HG02571 (cell line): ENCODE data around the gene CYGB.
"Not testable (repeated sequence)": the region's sequence is repeated elsewhere in the genome, so short reads cannot be mapped to it uniquely, and the experiment has no call there.

Source experiments
- ATAC-seq: cut with Tn5 transposase; IDR thresholded peaks from one replicate; pipeline ENCODE4 v1.9.1; 2021; ENCODE audit warnings: mild to moderate bottlenecking, moderate library complexity; ENCODE audit not compliant: unreplicated experiment

The CYGB gene

GRCh38 chr17:76538281-76538931, 897 bp upstream of the CYGB start:
- no peak for ATAC-seq

GRCh38 chr17:76537288-76537577, 276 bp downstream of the CYGB start:
- no peak for ATAC-seq

GRCh38 chr17:76536511-76537287, 810 bp downstream of the CYGB start:
- no peak for ATAC-seq

GRCh38 chr17:76535788-76536510, 1.6 kb downstream of the CYGB start:
- ATAC-seq, result no peak

- no peak for ATAC-seq
These were observed 2.4 kb downstream of the CYGB start for GRCh38 chr17:76534831-76535732.

- not testable (repeated sequence) for ATAC-seq
These were observed 3.7 kb downstream of the CYGB start for GRCh38 chr17:76533640-76534359.

- ATAC-seq, result no peak
These were observed 5.3 kb downstream of the CYGB start for GRCh38 chr17:76532072-76532651.

- ATAC-seq, result no peak
These were observed 5.9 kb downstream of the CYGB start for GRCh38 chr17:76531486-76532038.

GRCh38 chr17:76530811-76531485, 6.6 kb downstream of the CYGB start:
- no peak for ATAC-seq

GRCh38 chr17:76530095-76530723, 7.3 kb downstream of the CYGB start:
- ATAC-seq, result no peak

GRCh38 chr17:76529224-76530094, 8.1 kb downstream of the CYGB start:
- no peak for ATAC-seq

- no peak for ATAC-seq
These were observed 8.8 kb downstream of the CYGB start for GRCh38 chr17:76528528-76529223.

GRCh38 chr17:76528156-76528527, 9.4 kb downstream of the CYGB start:
- no peak for ATAC-seq

GRCh38 chr17:76527430-76528111, 9.9 kb downstream of the CYGB start:
- ATAC-seq, result no peak

GRCh38 chr17:76527016-76527415, 10.5 kb downstream of the CYGB start:
- not testable (repeated sequence) for ATAC-seq

GRCh38 chr17:76525513-76525833, 12.0 kb downstream of the CYGB start:
- not testable (repeated sequence) for ATAC-seq
